ENCODE measurements around the gene NUP42. TPM values are rescaled to one million over a fixed set of nuclear protein-coding genes. Genes with fewer than 3 reads are reported as not detected.
A peak's percentile ranks its signal among the peaks of the same experiment; 100 is the strongest.

Gene NUP42
- total and polyA plus RNA-seq, 2 donors from 2014 or later: 24.8 to 28.8 TPM

DNA sequence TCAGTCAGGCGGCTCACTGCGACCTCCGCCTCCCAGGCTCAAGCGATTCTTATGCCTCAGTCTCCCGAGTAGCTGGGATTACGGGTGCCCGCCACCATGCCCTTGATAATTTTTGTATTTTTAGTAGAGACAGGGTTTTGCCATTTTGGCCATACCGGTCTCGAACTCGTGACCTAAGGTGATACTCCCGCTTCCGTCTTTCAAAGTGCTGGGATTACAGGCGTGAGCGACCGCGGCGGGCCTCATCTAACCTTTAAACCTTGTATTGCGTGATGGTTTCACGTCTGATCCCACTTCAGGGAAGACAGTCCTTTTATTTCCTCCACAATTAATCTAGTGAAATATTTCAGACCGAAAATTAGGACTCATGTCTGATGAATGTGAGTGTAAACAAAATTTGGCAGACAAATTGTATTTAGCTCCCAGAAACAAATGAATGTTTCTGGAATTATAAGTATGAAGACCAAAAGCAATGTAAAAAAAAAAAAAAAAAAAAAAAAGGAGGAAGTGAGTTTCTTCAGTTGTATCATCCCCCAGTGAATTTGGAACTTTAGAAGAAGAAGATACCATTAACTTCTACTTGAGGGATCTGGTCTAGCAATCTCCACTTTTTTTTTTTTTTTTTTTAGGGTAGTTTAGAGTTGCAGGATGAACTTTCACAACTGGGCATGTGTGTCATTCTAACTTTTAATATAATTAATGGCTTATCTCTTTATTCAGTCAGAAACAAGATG is 1.6 kb downstream of the NUP42 start:
- TF ChIP-seq, protein P1, sequence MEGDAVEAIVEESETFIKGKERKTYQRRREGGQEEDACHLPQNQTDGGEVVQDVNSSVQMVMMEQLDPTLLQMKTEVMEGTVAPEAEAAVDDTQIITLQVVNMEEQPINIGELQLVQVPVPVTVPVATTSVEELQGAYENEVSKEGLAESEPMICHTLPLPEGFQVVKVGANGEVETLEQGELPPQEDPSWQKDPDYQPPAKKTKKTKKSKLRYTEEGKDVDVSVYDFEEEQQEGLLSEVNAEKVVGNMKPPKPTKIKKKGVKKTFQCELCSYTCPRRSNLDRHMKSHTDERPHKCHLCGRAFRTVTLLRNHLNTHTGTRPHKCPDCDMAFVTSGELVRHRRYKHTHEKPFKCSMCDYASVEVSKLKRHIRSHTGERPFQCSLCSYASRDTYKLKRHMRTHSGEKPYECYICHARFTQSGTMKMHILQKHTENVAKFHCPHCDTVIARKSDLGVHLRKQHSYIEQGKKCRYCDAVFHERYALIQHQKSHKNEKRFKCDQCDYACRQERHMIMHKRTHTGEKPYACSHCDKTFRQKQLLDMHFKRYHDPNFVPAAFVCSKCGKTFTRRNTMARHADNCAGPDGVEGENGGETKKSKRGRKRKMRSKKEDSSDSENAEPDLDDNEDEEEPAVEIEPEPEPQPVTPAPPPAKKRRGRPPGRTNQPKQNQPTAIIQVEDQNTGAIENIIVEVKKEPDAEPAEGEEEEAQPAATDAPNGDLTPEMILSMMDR (IDR thresholded peaks at IDR 0.05; ENCODE audit: borderline replicate concordance, extremely low read depth, insufficient read depth): no peak
- intact Hi-C loops (cut with DNase I): no loop called here
- Histone ChIP-seq H3K4me3 (ENCODE audit: low read length in 3 of 3) (no peak overlapping the region), H3K27ac (ENCODE audit: low read depth in 2 of 2, low read length in 2 of 2) (no peak overlapping the region), H3K36me3 (ENCODE audit: control insufficient read depth in 2 of 3, insufficient read depth in 3 of 3, low read length in 3 of 3) (peaks cover 2 to 18% (median 5%) of the 10 kb centered on the region in 3 donors), H3K9ac (ENCODE audit: low read length in 3 of 3) (no peak overlapping the region), H3K4me1 (ENCODE audit: control insufficient read depth in 2 of 3, insufficient read depth in 2 of 3, low read depth in 1 of 3, low read length in 3 of 3) (peaks cover 0 to 3% (median 0%) of the 10 kb centered on the region in 3 donors), H3K27me3 (ENCODE audit: control insufficient read depth, insufficient read depth, low read length) (no peaks in the 10 kb centered on the region), H3K9me3 (ENCODE audit: control insufficient read depth in 2 of 3, insufficient read depth in 1 of 3, low read length in 3 of 3) (no peaks in the 10 kb centered on the region)
- DNase-seq (no peak), FAIRE-seq (no peak)

DNA sequence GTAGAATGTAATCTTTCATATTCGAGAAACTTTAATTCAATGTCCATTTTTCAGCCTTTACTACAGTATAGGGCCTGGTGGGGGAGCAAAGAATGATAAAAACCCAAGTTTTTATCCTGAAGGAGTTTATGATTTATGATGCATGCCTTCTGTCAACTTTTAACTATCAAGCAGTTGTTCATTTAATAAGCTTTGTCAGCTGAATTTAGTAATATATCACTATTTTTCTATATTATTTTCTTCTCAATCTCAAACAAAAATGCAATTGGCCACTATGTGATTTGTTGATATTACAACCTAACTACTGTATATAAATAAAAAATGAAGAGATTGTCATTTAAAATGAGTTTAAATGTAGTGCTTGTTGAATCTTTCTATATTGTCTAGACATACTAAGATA is 2.4 kb downstream of the NUP42 start:
- TF ChIP-seq, protein P1 (IDR thresholded peaks at IDR 0.05; ENCODE audit: borderline replicate concordance, extremely low read depth, insufficient read depth): no peak
- Histone ChIP-seq H3K4me1 (ENCODE audit: control insufficient read depth in 2 of 3, insufficient read depth in 2 of 3, low read depth in 1 of 3, low read length in 3 of 3) (peaks cover 0 to 3% (median 0%) of the 10 kb centered on the region in 3 donors), H3K27me3 (ENCODE audit: control insufficient read depth, insufficient read depth, low read length) (no peaks in the 10 kb centered on the region), H3K4me3 (ENCODE audit: low read length in 3 of 3) (no peak overlapping the region), H3K9ac (ENCODE audit: low read length in 3 of 3) (no peak overlapping the region), H3K27ac (ENCODE audit: low read depth in 2 of 2, low read length in 2 of 2) (no peak overlapping the region), H3K36me3 (ENCODE audit: control insufficient read depth in 2 of 3, insufficient read depth in 3 of 3, low read length in 3 of 3) (peaks cover 4 to 18% (median 6%) of the 10 kb centered on the region in 3 donors), H3K9me3 (ENCODE audit: control insufficient read depth in 2 of 3, insufficient read depth in 1 of 3, low read length in 3 of 3) (no peaks in the 10 kb centered on the region)
- intact Hi-C loops (cut with DNase I): no loop called here
- FAIRE-seq: no peak
- DNase-seq: no peak

DNA sequence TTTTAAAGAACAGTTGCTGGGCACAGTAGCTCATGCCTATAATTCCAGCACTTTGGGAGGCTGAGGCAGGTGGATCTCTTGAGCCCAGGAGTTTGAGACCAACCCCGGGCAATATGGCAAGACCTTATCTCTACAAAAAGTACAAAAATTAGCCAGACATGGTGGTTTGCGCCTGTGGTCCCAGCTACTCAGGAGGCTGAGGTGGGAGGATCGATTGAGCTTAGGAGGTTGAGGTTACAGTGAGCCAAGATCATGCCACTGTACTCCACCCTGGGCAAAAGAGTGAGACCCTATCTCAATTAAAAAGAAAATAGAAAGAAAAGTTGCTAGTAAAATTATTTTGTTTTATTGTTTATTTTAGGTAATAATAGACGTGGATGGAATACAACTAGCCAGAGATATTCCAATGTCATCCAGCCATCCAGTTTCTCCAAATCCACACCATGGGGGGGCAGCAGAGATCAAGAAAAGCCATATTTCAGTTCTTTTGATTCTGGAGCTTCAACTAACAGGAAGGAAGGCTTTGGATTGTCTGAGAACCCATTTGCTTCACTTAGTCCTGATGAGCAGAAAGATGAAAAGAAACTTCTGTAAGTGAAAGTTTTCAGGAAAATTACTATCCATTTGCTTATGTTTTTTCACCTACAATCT is 3.0 kb downstream of the NUP42 start:
- TF ChIP-seq, protein P1 (IDR thresholded peaks at IDR 0.05; ENCODE audit: borderline replicate concordance, extremely low read depth, insufficient read depth): peak; percentile 45
- H3K4me3 ChIP-seq (ENCODE audit: low read length in 3 of 3): no peak overlapping the region
- peak; percentile 45 for FAIRE-seq
- no peak overlapping the region for H3K9ac ChIP-seq (ENCODE audit: low read length in 3 of 3)
- peaks cover 4 to 18% (median 6%) of the 10 kb centered on the region in 3 donors for H3K36me3 ChIP-seq (ENCODE audit: control insufficient read depth in 2 of 3, insufficient read depth in 3 of 3, low read length in 3 of 3)
- peaks cover 0 to 3% (median 0%) of the 10 kb centered on the region in 3 donors for H3K4me1 ChIP-seq (ENCODE audit: control insufficient read depth in 2 of 3, insufficient read depth in 2 of 3, low read depth in 1 of 3, low read length in 3 of 3)
- no peaks in the 10 kb centered on the region for H3K27me3 ChIP-seq (ENCODE audit: control insufficient read depth, insufficient read depth, low read length)
- intact Hi-C loops (cut with DNase I): no loop called here
- H3K27ac ChIP-seq (ENCODE audit: low read depth in 2 of 2, low read length in 2 of 2): no peak overlapping the region
- peak in 3 of 5 donors; percentile 58 to 81 (median 69) for DNase-seq
- no peaks in the 10 kb centered on the region for H3K9me3 ChIP-seq (ENCODE audit: control insufficient read depth in 2 of 3, insufficient read depth in 1 of 3, low read length in 3 of 3)
